Activated T-cell treated with anti-CD3 and anti-CD28 coated beads for 48 hours (primary cell): ENCODE results near the gene ZNF710.
"Not testable (repeated sequence)": the region's sequence is repeated elsewhere in the genome, so short reads cannot be mapped to it uniquely, and the experiment has no call there.

Experiments used
- DNase-seq: peaks from one replicate; pipeline ENCODE4 v3.0.0-alpha.2; 2020; ENCODE audit warnings: low read depth

ZNF710 gene

DNA sequence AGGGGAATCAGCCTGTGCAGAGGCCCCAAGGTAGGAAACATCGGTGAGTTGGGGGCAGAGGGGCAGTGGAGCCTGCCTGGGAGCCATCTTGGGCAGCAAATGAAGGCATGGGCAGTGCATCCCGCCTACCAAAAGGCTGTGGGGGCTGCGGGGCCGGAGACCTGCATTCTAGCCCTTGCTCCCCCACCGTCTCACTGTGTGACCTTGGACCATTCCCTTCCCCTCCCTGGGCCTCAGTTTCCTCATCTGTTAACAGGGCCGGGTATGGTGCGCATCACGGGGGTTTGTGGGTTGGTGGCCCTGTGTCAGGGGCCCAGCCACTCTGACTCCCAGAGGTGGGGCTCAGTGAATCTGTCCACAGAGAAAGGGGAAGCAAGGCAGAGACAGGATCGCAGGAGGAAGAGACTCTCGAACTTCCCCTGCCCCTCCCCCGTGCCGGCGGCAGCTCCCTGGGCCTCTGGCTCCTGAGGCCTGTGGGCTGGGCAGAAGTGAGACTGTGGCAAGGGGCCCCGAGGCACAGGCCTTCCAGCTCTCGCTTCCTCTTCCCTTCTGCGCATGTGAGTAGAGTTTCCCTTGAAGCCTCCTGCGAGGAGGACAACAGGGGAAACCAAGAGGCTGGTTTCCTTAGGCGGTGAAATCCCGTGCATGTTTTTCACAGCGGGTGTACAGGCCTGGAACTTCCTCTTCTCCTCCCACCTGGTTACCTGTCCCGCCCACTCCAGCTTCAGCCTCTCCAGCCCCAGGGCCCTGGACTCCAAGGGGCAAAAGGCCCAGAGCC is 58.3 kb downstream of the ZNF710 start:
- DNase-seq: peak; percentile 78

GRCh38 chr15:90060797-90061196 is 59.7 kb downstream of the ZNF710 start:
- DNase-seq: no peak

GRCh38 chr15:90062023-90062442 is 60.9 kb downstream of the ZNF710 start:
- DNase-seq: no peak

DNA sequence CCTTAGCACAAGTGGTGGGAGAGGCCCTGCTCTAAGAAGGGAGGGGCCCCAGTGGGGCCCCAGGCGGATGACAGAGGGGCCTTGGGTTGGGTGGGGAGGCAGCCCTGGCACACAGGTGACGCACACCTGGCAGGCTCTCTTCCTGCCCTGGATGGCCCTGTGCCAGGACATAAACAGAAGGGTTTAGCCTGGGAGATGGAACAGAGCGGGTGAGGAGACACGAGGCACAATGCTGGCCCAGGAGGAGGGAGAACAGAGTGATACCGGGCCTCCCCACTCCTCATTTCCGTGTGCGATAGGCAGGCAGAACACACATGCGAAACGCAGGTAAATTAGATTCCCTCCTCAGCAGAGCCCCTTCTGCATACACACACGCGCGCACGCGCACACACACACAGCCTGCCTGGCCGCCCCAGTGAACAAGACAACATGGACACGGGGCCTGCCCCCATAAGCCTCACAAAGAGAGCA is 61.4 kb downstream of the ZNF710 start:
- no peak for DNase-seq

DNA sequence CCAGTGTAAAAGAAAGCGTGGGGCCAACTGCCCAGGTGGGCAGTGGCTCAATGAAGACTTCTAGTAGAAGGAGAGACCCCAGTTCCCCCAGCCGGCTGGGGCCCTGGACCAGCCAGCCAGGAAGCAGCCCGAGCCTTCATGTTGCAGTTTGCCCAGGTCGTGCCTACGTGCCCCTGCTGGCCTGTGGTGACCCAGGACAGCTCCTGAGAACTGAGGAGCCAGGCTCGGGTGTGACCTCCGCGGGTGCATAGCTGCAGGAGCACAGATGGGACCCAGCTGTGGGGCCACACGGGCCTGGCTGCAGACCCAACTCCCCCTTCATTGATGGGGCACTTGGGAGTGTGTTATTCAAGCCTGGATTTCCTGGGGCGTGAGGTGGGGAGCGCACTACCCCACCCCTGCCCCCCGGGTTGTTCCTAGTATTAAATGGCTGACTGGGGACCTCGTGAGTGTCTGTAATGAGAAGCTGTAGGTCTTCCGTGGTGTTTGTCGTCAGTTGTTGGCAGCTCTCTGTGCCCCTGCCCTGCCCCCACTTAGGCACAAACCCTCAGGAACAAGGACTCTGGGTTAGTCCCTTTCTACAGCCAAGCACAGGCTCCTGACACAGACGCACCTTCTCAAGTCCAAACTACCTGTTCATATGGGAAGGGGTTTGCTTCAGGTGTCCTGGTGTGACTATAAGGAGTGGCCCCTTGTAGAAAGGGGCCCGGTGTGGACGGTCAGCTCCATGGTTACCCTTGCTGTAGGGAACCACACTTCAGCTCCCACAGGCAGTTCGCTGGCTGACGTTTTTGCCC is 62.0 kb downstream of the ZNF710 start:
- no peak for DNase-seq

GRCh38 chr15:90063770-90064247 is 62.7 kb downstream of the ZNF710 start:
- no peak for DNase-seq

GRCh38 chr15:90064911-90065681 is 64.0 kb downstream of the ZNF710 start:
- DNase-seq: no peak

DNA sequence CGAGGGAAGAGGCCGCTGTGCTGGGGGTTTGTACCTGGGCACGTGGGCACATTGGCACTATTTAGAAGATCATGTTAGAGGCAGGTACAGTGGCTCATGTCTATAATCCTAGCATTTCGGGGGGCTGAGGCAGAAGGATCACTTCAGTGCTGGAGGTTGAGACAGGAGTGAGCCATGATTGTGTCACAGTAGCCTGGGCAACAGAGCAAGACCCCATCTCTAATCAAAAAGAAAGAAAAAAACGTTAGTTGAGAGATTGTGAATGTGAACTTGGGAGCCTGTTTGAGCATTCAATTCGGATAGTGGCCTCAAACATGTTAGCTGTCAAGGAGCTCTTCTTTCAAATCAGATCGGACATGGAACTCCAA is 64.5 kb downstream of the ZNF710 start:
- no peak for DNase-seq

GRCh38 chr15:90067181-90067952 is 66.2 kb downstream of the ZNF710 start:
- DNase-seq: no peak

DNA sequence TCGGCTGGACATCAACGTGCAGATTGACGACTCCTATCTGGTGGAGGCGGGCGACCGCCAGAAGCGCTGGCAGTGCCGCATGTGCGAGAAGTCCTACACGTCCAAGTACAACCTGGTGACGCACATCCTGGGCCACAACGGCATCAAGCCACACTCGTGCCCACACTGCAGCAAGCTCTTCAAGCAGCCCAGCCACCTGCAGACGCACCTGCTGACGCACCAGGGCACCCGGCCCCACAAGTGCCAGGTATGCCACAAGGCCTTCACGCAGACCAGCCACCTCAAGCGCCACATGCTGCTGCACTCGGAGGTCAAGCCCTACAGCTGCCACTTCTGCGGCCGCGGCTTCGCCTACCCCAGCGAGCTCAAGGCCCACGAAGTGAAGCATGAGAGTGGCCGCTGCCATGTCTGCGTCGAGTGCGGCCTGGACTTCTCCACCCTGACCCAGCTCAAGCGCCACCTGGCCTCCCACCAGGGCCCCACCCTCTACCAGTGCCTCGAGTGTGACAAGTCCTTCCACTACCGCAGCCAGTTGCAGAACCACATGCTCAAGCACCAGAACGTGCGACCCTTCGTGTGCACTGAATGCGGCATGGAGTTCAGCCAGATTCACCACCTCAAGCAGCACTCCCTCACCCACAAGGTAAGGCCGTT is 67.0 kb downstream of the ZNF710 start:
- no peak for DNase-seq

DNA sequence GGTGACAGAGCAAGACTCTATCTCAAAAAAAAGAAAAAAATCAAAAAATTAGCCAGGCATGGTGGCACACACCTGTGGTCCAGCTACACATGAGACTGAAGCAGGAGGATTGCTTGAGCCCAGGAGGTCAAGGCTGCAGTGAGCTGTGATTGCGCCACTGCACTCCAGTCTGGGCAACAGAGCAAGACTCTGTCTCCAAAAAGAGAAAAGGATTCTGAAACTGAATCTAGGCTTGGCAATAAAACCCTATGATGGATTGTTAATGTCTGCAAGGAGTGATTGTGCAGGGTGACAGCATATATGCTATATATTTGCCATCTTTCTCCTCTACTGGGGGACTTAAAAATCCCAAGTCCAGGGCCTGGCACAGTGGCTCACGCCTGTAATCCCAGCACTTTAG is 69.5 kb downstream of the ZNF710 start:
- not testable (repeated sequence) for DNase-seq

DNA sequence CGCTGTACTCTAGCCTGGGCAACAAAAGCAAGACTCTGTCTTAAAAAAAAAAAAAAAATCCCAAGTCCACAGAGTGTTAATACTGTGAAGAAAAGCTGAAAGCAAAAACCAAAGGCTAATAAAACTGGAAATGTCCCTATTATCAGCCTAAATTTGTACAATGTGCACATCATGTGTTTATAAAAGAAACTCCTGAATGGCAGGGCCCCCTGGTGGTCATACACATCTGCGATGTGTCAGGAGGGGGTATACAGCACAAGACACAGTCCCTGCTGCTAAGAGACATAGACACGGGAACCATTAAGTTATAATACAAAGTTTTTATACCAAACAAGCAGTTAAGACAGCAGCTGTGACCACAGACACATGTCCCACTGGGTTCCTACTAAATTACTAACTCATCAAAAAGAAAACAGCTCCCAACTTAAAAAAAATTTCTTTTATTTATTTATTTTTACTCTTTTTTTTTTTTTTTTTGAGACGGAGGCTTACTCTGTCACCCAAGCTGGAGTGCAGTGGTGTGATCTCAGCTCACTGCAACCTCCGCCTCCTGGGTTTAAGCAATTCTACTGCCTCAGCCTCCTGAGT is 70.2 kb downstream of the ZNF710 start:
- peak; percentile 58 for DNase-seq

- DNase-seq: no peak
Measured at GRCh38 chr15:90072978-90073640, 72.0 kb downstream of the ZNF710 start.

DNA sequence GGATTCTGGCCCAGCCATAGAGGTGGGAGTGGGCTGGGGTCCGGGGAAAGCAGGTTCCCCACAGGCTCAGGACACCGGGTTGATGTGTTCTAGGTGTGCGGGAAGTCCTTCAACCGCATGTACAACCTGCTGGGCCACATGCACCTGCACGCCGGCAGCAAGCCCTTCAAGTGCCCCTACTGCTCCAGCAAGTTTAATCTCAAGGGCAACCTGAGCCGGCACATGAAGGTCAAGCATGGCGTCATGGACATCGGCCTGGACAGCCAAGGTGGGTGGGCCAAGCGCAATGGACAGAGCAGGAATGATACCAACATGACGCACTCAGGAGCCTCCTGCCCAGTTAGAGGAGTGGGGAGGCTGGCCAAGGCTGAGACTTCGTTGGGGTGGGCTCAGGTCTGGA is 72.9 kb downstream of the ZNF710 start:
- no peak for DNase-seq

DNA sequence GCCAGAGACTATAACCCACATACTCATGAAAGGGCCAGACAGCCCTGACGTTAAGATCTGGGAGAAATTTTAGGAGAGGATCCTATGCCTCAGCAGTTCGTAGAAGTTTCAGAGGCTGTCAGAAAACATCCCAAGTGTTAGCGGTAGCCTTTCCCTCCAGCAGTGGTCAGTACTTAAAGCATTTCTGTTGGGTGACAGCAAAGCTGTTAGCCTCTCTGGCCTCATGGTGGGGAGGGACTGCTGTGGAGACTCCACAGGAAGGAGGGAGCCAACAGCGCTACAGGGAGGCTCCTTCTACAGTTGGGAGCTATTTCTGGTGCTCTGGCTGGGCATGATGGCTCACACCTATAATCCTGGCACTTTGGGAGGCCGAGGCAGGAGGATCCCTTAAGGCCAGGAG is 73.8 kb downstream of the ZNF710 start:
- DNase-seq: no peak

- DNase-seq: no peak
Measured at GRCh38 chr15:90075420-90076289, 74.5 kb downstream of the ZNF710 start.

GRCh38 chr15:90076716-90077115 is 75.6 kb downstream of the ZNF710 start:
- DNase-seq: no peak

GRCh38 chr15:90078965-90079364 is 77.8 kb downstream of the ZNF710 start:
- no peak for DNase-seq
